ENCODE data around the gene PHF21A.

DNA sequence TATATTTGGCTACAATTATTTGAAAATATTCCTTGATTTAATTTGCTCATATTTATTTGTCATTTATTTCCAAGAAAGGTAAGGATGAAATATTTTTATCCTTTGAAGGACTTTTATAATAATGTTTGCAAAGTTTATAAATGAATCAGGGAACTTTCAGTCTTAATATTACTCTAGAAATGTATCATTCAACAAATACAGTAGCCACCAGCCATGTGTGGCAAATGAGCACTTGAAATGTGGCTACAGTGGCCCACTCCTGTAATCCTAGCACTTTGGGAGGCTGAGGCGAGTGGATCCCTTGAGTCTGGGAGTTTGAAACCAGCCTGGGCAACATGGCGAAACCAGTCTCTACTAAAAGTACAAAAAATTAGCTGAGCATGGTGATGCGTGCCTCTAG is 20.3 kb upstream of the PHF21A start:
- TF ChIP-seq ZNF274 (IDR thresholded peaks at IDR 0.05; ENCODE audit: low read depth, low read length) = no peak
- no peak for TF ChIP-seq SUZ12 (IDR thresholded peaks at IDR 0.05; ENCODE audit: extremely low read depth, insufficient read depth, insufficient read length)
